Activated T-cell treated with anti-CD3 and anti-CD28 coated beads, Interleukin-2, amount 50 U/mL, for 1 hour (primary cell): ENCODE data around the gene TSHZ3.

Experiments used
- DNase-seq: peaks from one replicate; pipeline ENCODE4 v3.0.0-alpha.2; 2020

The TSHZ3 gene

GRCh38 chr19:31282346-31282745 lies 66.9 kb downstream of the TSHZ3 start:
- no peak for DNase-seq

- DNase-seq, result no peak
These were observed 68.8 kb downstream of the TSHZ3 start for GRCh38 chr19:31280287-31281006.

GRCh38 chr19:31279436-31279765 lies 69.8 kb downstream of the TSHZ3 start:
- no peak for DNase-seq

GRCh38 chr19:31278555-31279435 lies 70.4 kb downstream of the TSHZ3 start:
- DNase-seq, result no peak

GRCh38 chr19:31277516-31277915 lies 71.7 kb downstream of the TSHZ3 start:
- DNase-seq, result no peak

- no peak for DNase-seq
These were observed 72.4 kb downstream of the TSHZ3 start for GRCh38 chr19:31276831-31277230.

GRCh38 chr19:31275068-31275334 lies 74.2 kb downstream of the TSHZ3 start:
- no peak for DNase-seq

- DNase-seq, result no peak
These were observed 74.8 kb downstream of the TSHZ3 start for GRCh38 chr19:31274251-31275067.

- no peak for DNase-seq
These were observed 76.6 kb downstream of the TSHZ3 start for GRCh38 chr19:31272583-31273106.

GRCh38 chr19:31271306-31271911 lies 77.8 kb downstream of the TSHZ3 start:
- DNase-seq, result no peak

GRCh38 chr19:31270897-31271296 lies 78.3 kb downstream of the TSHZ3 start:
- no peak for DNase-seq

GRCh38 chr19:31269425-31270127 lies 79.7 kb downstream of the TSHZ3 start:
- no peak for DNase-seq

GRCh38 chr19:31268751-31269383 lies 80.4 kb downstream of the TSHZ3 start:
- no peak for DNase-seq

- DNase-seq, result no peak
These were observed 82.5 kb downstream of the TSHZ3 start for GRCh38 chr19:31266731-31267130.

GRCh38 chr19:31266196-31266595 lies 83.0 kb downstream of the TSHZ3 start:
- DNase-seq, result no peak

GRCh38 chr19:31264041-31264778 lies 85.0 kb downstream of the TSHZ3 start:
- no peak for DNase-seq

GRCh38 chr19:31263328-31263727 lies 85.9 kb downstream of the TSHZ3 start:
- DNase-seq, result no peak

GRCh38 chr19:31262725-31263191 lies 86.5 kb downstream of the TSHZ3 start:
- DNase-seq, result no peak

GRCh38 chr19:31261603-31262212 lies 87.5 kb downstream of the TSHZ3 start:
- no peak for DNase-seq

- DNase-seq, result no peak
These were observed 88.1 kb downstream of the TSHZ3 start for GRCh38 chr19:31261019-31261602.
